Frontal cortex (tissue), 4 donors: ENCODE data around the gene EDC4. TPM values are rescaled to one million over a fixed set of nuclear protein-coding genes. Genes with fewer than 3 reads are reported as not detected.

Experiments
- DNase-seq, 2 donors: peaks; one replicate each; pipeline ENCODE4 v3.0.0; 2012; ENCODE audit warnings: low spot score in 2 of 2
- FAIRE-seq: peaks from 2 replicates; lab custom pipeline; 2012; peaks lifted over from hg19 to GRCh38; lab: Jason Lieb, UNC
- small RNA-seq: library from RNA; depleted of rRNA; stranded (forward); fragments of <200 nt; gene quantifications from one replicate; pipeline ENCODE3, GENCODE V24; 2014
- total RNA-seq: library from RNA; depleted of rRNA; stranded (reverse); fragments of >200 nt; gene quantifications from one replicate; pipeline ENCODE4 v1.2.3, GENCODE V29; 2014
- donor health status: control.
- donor health status: control.
- donor health status: control.

The EDC4 gene
- total RNA-seq, 1 donor from 2014 or later: 64.0 TPM

DNA sequence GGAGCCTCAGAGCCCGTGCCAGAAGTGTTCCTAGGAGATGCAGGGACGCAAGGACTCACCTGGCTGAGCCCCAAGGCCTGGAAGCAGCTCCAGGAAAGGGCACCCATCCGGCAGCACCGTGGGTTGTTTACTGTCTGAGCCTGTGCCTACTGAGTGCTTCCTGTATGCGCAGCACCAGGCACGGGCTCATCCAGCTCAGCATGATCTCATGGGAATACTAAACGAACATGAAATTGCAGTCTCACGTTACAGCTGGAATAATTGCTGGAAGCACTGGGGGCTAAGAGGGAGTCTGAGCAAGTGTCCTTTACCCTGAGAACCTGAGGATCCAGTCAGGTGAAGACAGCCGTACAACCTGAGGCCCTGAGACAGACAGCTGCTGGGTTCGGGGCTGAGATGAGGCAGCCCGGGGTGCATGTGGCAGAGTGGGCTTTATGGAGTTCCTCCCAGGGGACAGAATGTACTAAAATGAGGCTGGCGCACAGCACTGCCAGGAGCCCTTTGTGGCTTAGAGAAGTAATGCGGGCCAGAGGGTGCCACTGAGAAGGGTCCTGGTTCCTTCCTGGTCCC, 53.4 kb downstream of the EDC4 start:
- peak in 1 of 2 donors; percentile 54 for DNase-seq
- no peak for FAIRE-seq

DNA sequence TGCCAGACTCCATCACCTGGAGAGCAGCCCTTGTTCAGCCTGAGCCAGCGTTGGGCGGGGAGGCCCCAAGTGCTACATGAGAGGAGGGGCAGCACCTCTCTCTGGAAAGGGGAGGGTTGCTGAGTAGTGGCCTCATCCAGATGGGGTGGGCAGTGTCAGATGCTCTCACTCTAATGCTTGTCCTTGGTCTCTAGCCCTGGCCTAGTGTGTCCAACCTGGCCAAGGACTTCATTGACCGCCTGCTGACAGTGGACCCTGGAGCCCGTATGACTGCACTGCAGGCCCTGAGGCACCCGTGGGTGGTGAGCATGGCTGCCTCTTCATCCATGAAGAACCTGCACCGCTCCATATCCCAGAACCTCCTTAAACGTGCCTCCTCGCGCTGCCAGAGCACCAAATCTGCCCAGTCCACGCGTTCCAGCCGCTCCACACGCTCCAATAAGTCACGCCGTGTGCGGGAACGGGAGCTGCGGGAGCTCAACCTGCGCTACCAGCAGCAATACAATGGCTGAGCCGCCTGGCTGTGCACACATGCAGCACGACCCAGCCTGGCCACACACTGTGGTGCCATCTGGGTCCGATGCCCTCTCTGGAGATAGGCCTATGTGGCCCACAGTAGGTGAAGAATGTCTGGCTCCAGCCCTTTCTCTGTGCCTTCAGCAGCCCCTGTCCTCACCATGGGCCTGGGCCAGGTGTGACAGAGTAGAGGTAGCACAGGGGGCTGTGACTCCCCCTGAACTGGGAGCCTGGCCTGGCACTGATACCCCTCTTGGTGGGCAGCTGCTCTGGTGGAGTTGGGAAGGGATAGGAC, 54.5 kb downstream of the EDC4 start:
- no peak for DNase-seq
- no peak for FAIRE-seq

DNA sequence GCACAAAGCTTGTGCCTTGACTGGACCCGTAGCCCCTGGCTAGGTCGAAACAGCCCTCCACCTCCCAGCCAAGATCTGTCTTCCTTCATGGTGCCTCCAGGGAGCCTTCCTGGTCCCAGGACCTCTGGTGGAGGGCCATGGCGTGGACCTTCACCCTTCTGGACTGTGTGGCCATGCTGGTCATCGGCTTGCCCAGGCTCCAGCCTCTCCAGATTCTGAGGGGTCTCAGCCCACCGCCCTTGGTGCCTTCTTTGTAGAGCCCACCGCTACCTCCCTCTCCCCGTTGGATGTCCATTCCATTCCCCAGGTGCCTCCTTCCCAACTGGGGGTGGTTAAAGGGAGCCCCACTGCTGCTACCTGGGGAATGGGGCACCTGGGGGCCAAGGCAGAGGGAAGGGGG, 55.3 kb downstream of the EDC4 start:
- FAIRE-seq (no peak), DNase-seq (no peak)

DNA sequence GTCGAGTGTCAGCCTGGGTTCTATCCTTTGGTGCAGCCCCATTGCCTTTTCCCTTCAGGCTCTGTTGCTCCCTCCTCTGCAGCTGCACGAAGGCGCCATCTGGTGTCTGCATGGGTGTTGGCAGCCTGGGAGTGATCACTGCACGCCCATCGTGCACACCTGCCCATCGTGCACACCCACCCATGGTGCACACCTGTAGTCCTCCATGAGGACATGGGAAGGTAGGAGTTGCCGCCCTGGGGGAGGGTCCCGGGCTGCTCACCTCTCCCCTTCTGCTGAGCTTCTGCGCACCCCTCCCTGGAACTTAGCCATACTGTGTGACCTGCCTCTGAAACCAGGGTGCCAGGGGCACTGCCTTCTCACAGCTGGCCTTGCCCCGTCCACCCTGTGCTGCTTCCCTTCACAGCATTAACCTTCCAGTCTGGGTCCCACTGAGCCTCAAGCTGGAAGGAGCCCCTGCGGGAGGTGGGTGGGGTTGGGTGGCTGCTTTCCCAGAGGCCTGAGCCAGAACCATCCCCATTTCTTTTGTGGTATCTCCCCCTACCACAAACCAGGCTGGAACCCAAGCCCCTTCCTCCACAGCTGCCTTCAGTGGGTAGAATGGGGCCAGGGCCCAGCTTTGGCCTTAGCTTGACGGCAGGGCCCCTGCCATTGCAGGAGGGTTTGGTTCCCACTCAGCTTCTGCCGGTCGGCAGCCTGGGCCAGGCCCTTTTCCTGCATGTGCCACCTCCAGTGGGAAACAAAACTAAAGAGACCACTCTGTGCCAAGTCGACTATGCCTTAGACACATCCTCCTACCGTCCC, 55.9 kb downstream of the EDC4 start:
- DNase-seq (peak; percentile 59 to 86), FAIRE-seq (no peak)

DNA sequence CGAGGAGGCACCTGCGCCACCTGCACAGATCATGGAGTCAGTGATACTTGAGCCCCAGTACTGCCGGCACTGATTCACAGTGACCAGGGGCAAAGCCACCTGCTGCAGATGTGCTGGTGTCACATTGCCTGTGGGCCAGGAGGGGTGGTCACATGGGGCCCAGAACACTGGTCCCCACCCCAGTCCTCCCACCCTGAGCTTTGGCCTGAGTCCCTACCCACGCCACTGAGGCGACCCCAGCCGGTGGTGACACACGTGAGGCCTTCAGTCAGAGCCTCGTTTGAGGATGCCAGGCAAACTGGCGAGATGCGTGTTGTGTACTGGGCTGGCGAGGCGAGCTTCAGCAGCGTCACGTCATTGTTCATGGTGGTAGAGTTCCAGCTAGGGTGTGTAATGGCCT, 57.3 kb downstream of the EDC4 start:
- DNase-seq: no peak
- no peak for FAIRE-seq

DNA sequence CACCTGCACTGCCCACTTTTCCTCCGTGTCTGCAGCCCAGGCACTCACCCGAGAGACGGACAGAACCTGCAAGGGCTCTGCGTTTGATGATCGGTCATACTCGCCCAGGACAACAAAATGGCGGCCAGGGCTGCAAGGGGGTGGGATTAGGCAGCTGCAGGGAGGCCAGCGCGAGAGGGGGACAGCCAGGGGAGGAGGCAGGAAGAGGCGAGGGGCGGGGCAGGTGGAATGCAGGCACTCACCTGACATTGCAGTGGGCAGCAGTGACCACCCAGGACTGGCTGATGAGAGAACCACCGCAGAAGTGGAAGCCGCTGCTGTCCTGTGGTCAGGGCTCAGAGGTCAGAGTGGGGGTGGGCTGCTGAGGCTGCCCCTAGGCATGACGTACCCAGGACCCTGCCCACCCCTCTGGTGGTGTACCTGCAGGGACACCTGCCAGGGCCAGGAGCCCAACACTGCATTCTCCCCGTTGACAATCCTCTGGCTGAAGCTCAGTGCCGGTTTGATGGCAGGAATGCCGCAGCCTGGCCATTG, 57.9 kb downstream of the EDC4 start:
- FAIRE-seq: no peak
- DNase-seq: no peak

Small RNAs within 50 kb of the gene (small RNA-seq; reads per million reads assigned to genes)
- gene AC040162.2 (not detected), gene NRN1L (not detected)

Other genes with a start within 250 kb of the EDC4 start
- 2.4 TPM for gene CARMIL2, start 227.9 kb upstream of the EDC4 start, total RNA-seq
- 24.9 TPM for gene ACD, start 212.8 kb upstream of the EDC4 start, total RNA-seq
- gene PARD6A, start 212.1 kb upstream of the EDC4 start, total RNA-seq: 9.4 TPM
- gene ENKD1, start 206.3 kb upstream of the EDC4 start, total RNA-seq: 9.4 TPM
- gene C16orf86, start 206.2 kb upstream of the EDC4 start, total RNA-seq: 2.0 TPM
- 57.9 TPM for gene GFOD2, start 153.7 kb upstream of the EDC4 start, total RNA-seq
- 3.7 TPM for gene RANBP10, start 66.5 kb upstream of the EDC4 start, total RNA-seq
- gene TSNAXIP1, start 66.2 kb upstream of the EDC4 start, total RNA-seq: 4.5 TPM
- 26.5 TPM for gene THAP11, start 30.7 kb upstream of the EDC4 start, total RNA-seq
- gene NUTF2, start 26.1 kb upstream of the EDC4 start, total RNA-seq: 70.9 TPM
- gene CENPT, start 25.4 kb upstream of the EDC4 start, total RNA-seq: 25.3 TPM
- gene NRN1L, start 11.8 kb downstream of the EDC4 start, total RNA-seq: not detected
- gene PSKH1, start 20.2 kb downstream of the EDC4 start, total RNA-seq: 6.5 TPM
- 2.0 TPM for gene CTRL, start 58.8 kb downstream of the EDC4 start, total RNA-seq
- gene PSMB10, start 63.8 kb downstream of the EDC4 start, total RNA-seq: 13.0 TPM
- 0.82 TPM for gene LCAT, start 71.1 kb downstream of the EDC4 start, total RNA-seq
- gene SLC12A4, start 95.6 kb downstream of the EDC4 start, total RNA-seq: 6.5 TPM
- gene DPEP3, start 107.4 kb downstream of the EDC4 start, total RNA-seq: not detected
- gene DPEP2, start 126.4 kb downstream of the EDC4 start, total RNA-seq: 0.82 TPM
- not detected for gene DPEP2NB, start 142.9 kb downstream of the EDC4 start, total RNA-seq
- gene DDX28, start 150.2 kb downstream of the EDC4 start, total RNA-seq: 13.5 TPM
- gene DUS2, start 150.2 kb downstream of the EDC4 start, total RNA-seq: 11.0 TPM
- 21.6 TPM for gene NFATC3, start 212.3 kb downstream of the EDC4 start, total RNA-seq